Measurements from ENCODE around the gene ADK.
"Not testable (repeated sequence)": the region's sequence is repeated elsewhere in the genome, so short reads cannot be mapped to it uniquely, and the experiment has no call there.

The ADK gene

DNA sequence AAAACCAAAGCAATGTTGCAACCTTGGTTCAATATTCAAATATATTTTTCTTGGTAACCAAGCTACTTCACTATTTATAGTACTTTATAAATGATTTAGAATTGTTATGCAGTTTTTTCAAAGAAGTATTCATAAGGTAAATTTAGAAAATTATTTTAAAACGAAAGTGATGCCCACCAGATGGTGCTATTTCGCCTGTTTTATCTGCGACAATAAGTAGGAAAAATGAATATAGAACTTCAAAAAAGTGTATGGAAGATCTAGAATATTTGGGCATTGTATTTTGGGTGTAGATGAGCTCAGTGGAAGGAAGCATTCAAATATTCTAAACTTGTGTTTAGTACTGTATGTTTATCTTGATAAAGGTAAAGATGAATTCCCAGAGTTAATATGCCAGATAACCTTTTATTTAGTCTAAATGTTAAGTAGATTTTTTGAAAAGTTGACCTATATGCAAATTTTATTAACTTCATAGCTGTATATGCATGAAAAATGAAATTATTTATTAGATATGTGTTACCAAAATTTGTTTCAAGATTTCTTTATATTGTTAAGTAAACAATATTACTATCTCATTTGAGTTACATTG is 93.2 kb downstream of the ADK start:
- FAIRE-seq: peak; percentile 98

- FAIRE-seq: no peak
These were observed 93.8 kb downstream of the ADK start for GRCh38 chr10:74244807-74245206.

DNA sequence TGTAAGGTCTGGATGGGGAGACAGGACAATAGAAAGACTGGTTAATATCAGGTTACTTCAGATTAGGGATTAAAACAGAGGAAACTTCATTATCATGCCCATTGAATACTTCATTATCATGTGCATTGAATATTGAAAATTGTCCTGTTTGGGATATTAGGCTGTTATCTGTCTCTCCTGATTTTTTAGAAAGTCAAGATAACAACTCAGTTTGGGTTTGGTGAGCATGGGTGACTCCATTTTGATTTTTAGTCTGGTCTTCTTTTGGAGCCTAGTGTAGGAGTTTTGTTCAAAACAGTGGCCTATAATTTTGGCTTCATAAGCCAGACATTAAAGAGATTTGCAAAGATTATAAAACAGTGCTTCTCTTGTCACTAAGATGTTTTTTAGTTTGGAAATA is 95.5 kb downstream of the ADK start:
- FAIRE-seq: no peak

DNA sequence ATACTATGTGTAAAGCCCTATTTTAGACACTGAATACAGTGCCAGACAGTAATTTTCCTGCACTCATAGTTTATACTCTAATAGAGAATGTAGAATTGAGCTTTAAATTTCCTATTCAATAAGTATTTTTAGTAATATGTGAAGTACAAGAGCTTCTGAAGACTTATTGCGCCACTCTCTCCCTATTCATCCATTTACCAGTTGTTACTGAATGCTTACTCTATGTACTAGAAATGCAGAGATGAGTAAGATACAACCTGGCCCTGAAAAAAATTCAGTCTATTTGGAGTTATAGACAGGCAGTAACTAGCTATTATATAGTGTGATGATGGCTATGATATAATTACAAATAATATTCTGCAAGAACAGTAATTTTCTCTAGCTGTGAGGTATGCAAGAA is 98.8 kb downstream of the ADK start:
- FAIRE-seq: no peak

GRCh38 chr10:74255214-74255613 is 104.2 kb downstream of the ADK start:
- FAIRE-seq: no peak

DNA sequence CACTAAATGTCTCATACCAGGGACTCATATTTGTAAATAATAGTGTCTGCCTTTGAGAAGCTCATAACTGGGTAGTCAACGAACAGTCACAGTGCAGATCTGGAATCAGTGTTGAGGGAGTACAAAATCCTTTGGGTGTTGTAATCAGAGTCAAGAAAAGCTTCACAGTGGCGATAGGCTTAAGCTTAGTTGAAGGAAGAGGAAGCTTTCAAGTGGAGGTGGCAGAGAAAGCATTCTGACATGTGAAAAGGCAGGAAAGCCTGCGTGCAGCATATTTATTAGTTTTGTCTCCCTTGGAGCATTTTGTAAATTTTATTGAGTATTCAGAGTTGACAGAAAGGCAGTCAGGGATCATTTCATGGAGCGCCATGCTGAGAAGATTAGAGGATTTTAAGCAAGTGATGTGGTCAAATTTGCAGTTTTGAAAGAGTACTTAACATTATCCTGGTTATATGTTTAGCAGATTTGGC is 104.9 kb downstream of the ADK start:
- no peak for FAIRE-seq

DNA sequence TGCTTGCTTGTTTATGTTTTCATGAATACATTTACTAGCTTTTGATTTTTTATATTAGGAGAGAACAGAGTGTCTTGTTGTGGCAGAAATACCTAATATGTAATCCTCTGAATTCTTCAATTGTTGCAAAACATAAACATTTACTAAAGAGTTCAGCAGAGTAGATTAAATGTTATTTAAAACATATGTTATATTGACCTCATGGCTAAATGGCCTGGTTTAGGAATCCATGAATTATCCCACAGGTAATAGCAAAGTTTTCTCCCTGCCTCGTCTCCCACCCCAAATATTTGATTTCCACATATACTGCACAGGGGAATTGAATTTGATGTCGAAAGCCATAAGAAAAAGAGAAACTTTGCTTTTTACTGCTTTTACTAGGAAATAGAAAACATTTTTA is 111.8 kb downstream of the ADK start:
- no peak for FAIRE-seq

DNA sequence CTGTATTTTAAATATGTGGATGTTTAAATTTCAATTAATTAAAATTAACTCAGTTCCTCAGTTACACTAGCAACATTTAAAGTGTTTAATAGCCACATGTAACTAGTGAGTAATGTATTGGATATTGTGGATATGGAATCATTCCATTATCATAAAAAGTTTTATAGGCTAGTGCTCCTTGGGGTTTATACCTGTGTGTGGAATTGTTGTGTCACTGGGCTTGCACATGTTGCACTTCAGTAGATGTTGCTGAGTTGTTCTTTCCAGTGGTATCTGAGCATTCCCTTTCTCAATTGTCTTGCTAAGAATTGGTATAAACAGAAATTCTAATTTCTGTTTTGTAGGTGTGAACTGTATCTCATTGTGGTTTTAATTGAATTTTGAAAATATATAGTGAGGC is 113.0 kb downstream of the ADK start:
- FAIRE-seq: no peak

DNA sequence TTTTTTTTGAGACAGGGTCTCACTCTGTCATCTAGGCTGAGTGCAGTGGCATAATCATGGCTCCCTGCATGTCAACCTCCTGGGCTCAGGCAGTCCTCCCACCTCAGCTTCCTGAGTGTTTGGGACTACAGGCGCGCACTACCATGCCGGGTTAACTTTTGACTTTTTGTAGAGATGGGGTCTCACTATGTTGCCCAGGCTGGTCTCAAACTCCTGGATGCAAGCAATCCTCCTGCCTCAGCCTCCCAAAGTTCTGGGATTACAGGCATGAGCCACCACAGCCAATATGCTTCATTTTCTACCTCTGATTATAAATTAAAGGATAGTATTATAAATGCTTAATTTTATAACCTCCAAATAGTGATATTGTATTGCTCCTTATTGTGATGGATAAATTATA is 121.3 kb downstream of the ADK start:
- no peak for FAIRE-seq

DNA sequence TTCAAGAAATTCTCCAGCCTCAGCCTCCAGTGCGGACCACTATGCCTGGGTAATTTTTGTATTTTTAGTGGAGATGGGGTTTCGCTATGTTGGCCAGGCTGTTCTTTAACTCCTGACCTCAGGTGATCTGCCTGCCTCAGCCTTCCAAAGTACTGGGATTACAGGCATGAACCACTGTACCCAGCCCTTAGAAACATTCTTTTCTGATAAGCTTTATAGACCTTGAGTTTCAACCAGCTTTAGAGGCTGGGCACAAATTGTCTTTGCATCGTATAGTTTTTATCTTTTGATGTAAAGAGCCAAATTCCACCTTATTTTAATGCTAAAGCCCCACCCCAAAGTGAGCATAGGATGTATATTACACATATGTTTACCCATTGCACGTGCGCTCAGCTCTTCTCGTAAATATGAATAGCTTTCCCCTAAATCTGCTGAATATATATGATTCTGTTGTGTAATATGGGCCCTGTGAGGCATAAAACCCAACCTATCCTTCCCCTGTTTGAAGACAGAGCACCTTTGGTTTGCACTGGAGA is 124.8 kb downstream of the ADK start:
- FAIRE-seq: no peak

- no peak for FAIRE-seq
These were observed 125.4 kb downstream of the ADK start for GRCh38 chr10:74276416-74276815.

DNA sequence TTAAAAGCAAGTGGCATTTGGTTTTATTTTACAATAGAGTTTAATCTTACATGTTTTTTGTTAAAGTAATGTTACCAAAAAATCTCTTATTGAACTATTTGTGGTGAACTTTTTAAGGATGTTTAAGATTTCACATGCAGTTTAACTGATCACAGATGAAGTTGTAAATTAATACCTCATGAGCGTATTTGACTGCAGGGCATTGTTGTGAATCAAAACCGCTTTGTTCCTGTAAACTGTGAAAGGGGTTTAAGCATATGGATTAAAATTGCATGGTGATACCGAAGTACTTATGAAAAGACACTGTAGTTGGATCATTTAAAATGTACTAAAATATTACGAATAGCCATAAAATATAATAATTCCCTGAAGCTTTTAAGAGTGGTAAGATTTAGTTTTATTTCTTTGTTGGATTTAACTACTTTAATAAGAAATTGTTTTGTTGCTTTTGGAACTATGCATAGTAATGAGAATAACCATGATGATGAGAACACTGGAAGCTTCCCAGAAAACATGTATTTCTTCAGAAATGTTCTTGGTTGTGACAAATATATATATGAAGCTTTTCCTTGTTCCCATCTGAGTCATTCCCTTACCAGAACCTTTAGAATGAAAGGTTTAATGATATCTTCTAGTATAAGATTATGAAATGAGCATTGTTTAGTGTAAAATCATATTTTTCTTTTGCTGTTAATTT is 131.3 kb downstream of the ADK start:
- no peak for FAIRE-seq

- FAIRE-seq: no peak
These were observed 131.8 kb downstream of the ADK start for GRCh38 chr10:74282848-74283210.

DNA sequence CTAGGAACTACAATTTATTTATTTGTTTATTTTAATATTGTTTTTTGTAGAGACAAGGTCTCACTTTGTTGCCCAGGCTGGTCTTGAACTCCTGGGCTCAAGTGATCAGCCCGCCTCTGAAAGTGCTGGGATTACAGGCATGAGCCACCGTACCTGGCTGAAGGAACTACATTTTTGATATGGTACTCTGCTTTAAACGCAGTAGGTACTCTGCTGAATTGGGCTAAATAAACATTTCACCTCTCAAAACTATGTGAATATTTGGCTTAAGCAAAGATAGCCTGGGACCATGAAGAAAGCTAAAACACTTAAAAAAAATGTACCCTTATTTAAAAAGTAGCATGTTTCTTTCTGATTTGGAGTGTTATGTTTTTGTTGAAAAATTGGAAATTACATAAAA is 138.2 kb downstream of the ADK start:
- FAIRE-seq: no peak

DNA sequence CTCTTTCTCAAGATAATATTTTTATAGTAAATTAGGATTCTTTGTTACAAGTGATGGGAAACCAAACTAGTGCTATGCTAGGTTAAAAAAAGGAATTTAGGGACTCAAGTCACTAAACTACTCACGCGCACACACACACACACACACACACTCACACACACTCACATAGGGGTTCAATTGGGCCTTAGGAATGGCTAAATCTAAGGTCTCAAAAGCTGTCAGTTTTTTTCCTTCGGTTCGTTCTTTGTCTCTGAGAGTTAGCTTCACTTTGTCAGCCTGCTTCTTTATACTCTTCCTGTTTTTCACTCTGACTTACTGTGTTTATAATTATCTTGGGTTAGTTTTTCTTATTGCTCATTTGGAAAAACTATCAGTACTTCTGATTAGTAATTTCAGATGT is 138.9 kb downstream of the ADK start:
- FAIRE-seq: peak; percentile 30

GRCh38 chr10:74290708-74291107 is 139.7 kb downstream of the ADK start:
- no peak for FAIRE-seq

GRCh38 chr10:74292871-74293427 is 141.9 kb downstream of the ADK start:
- peak; percentile 75 for FAIRE-seq

DNA sequence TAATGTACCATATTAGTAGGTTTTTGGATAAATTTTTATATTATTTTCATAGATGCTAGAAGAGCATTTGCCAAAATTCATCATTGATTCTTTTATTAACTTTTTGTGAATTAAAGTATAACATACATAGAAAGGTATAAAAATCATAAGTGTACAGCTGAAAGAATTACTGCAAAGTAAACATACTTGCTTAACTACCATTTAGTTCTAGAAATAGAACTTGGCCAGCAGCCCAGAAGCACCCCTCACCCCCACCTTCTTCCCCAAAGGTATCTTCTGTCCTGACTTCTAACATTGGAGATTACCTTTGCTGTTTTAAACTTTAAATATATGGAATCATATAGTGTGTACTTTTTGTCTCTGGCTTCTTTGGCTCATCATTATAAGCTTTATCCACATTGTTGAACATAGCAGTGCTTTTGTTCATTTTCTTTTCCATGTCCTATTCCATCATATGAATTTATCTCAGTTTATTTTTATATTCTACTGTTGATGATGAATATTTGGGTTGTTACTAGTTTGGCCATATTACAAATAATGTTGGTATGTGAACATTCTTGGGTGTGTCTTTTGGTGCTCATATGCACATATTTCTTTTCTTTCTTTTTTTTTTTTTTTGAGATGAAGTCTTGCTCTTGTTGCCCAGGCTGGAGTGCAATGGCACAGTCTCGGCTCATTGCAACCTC is 142.8 kb downstream of the ADK start:
- no peak for FAIRE-seq

- FAIRE-seq: no peak
These were observed 146.5 kb downstream of the ADK start for GRCh38 chr10:74297389-74298080.

GRCh38 chr10:74300074-74300621 is 149.1 kb downstream of the ADK start:
- FAIRE-seq: not testable (repeated sequence)

GRCh38 chr10:74300666-74301065 is 149.6 kb downstream of the ADK start:
- FAIRE-seq: no peak

DNA sequence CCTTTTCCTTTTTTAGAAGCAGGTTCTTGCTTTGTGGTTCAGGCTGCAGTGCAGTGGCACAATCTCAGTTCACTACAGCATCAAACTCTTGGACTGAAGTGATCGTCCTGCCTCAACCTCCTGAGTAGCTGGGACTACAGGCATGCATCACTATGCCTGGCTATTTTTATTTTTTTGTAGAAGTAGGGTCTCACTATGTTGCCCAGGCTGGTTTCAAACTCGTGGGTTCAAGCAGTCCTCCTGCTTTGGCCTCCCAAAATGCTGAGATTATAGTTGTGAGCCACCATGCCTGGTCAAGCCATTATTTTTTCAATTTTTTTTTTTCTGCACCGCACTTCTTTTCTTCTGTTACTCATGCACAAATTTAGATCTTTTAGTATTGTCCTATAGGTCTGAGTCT is 154.7 kb downstream of the ADK start:
- no peak for FAIRE-seq

Measured in islet of Langerhans (tissue), 1 donor.